ENCODE data around the gene YWHAB. TPM values are rescaled to one million over a fixed set of nuclear protein-coding genes. Genes with fewer than 3 reads are reported as not detected.
A peak's percentile ranks its signal among the peaks of the same experiment; 100 is the strongest.
"Not testable (repeated sequence)": the region's sequence is repeated elsewhere in the genome, so short reads cannot be mapped to it uniquely, and the experiment has no call there.

Gene YWHAB
- total RNA-seq, 1 donor from 2014 or later = 314 TPM

DNA sequence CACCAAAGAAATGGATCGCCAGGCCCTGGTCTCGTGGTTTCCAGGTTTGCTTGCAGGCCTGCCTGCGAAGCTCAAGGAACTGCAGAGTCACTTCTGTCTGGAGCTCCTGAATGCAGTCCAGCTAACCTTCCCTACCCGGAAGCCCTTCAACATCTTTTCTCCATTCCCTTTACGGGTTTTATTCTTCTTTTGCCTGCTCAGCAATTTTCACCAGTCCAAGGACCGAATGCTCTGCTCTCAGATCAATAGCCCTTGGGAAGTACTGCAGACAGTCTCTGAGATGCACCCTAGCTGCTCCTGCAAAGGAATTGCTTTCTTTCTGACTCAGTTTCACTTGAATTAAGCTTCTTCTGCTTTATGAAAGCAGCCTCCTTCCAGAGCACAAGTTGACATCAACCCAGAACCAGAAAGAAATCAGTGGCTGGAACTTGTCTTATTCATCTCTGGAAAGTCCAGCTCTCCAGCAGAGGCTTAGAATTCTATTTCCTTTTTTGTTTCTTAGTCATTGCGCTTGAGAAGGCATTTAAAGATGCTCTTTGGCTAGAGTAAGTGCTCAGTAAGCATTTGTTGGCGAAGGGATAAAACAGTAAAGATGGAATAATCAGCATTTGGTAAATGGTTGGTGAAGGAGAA, 18.7 kb upstream of the YWHAB start:
- no peak for DNase-seq (ENCODE audit: low spot score)

DNA sequence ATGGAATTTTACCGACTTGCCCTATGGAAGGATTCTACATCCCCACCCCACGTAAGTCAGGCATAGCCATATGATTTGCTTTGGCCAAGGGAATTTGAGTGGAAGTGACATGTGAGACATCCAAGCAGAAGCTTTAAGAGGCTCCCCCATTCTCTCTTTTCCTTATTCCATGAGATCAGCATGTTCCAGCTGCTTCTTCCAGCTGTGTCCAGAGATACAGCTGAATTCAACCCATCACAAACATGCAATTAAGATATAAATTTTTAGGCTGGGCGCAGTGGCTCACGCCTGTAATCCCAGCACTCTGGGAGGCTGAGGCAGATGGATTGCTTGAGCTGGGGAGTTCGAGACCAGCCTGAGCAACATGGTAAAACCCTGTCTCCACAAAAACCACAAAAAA, 16.0 kb upstream of the YWHAB start:
- DNase-seq (ENCODE audit: low spot score) = no peak

DNA sequence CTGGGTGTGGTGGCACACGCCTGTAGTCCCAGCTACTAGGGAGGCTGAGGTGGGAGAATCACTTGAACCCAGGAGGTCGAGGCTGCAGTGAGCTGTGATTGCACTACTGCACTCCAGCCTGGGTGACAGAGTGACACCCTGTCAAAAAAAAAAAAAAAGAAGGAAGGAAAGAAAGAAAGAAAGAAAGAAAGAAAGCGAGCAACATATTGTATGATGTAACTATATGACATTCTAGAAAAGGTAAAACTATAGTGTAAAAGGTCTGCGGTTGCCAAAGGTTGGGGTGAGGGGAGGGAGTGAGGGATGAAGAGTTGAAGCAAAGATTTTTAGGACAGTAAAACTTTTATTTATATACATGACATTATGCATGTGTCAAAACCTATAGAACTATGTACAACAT, 3.1 kb upstream of the YWHAB start:
- not testable (repeated sequence) for DNase-seq (ENCODE audit: low spot score)

DNA sequence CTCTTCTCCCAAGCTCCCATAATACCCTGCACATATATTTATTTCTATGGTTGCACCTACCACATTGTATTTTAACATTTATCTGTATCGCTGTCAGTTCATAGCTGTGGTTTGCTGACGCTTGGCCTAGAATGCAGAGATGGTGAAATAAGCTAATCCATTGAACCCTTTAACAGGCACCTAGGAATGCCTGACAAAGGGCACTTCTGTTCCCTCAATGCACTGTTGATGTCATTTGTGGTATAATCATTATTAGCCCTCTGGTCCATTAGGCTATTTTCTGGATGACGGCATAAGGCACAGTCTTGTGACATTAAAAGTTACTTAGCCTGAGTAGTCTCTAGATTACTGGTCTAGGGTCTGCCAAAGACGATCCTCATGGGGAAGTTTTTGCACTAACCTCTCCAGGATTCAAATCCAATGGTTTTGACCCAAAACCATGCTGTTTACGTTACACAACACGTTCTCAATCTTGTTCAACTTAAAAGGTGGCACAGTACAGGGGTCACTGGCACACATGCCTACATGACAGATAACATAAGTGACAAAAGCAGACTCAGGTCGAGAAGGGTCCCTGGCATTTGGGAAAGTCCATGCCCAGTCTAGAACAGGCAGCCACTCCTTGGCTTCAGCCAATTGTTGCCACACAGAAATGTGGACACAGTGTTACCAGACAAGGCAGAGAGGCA, 2.1 kb upstream of the YWHAB start:
- DNase-seq (ENCODE audit: low spot score) = no peak

DNA sequence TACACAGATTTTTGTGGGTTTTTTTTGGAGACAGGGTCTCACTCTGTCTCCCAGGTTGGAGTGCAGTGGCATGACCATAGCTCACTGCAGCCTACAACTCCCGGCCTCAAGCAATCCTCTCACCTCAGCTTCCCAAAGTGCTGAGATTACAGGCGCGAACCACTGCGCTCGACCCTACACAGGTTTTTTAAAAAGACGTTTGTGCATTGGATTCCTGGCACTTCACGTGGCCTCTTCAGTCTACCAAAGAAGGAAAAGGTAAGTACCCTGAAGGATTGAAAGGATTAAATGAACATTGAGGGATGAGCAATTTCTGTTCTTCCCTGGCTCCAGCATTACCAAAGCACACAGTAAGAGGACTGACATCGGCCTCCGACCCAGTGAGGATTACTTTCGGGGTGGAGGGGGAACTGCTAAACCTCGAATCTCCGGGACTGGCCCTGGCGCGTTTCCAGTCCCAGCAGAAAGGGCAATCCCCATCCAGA, 556 bp upstream of the YWHAB start:
- no peak for DNase-seq (ENCODE audit: low spot score)

DNA sequence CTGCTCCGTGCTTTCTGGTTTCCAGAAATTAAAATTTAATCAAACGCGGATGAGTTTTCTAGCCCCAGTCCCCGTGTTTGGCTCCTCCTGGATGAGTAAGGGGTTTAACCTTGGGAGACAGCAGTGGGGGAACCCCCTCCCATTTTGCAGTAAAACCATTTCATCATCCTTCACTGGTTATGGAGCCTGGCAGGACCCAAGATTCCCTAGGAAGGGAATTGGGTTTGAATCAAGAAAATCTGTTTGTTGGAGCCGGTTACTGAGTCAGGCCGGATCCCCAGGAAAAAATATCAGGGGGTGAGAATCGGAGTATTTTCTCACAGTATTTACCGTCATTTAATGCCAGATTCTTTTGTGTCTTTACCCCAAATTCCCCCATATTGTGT, 754 bp downstream of the YWHAB start:
- DNase-seq (ENCODE audit: low spot score) = no peak

DNA sequence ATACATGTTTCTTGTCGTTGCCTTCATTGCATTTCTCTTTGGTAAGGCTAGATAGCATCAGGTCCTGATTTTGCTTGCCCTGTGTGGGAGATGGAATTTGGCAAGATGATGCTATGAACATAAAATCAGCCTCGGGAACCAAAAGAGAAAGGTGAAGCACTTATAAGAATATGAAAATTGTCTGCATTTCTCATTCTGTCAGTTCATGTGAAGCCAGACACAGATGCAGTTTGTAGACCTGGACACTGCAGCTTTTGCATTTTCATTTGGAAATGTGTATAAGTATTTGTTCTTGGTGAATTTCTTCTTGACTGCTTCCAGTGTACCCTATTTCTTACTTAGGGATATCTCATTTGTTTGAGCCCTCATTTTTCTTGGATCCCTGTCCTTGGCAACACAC, 1.3 kb downstream of the YWHAB start:
- DNase-seq (ENCODE audit: low spot score) = no peak

DNA sequence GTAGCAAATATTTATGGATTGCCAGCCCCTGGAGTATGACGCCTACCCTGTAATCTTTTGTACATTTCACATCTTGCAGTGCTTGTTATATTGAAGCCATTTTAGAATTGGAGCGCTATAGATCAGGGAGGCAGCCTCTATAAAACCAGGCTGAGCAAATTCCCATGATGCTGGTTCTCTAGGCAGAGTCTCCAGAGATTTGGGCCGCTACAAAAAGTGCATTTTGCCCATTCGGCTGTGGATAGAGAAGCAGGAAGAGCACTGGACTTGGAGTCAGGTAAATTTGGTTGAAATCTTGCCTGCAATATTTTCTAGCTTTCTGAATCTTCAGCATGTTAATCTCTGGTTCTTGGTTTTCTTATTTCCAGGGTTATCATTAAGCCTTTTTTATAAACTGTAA, 2.0 kb downstream of the YWHAB start:
- DNase-seq (ENCODE audit: low spot score) = no peak

DNA sequence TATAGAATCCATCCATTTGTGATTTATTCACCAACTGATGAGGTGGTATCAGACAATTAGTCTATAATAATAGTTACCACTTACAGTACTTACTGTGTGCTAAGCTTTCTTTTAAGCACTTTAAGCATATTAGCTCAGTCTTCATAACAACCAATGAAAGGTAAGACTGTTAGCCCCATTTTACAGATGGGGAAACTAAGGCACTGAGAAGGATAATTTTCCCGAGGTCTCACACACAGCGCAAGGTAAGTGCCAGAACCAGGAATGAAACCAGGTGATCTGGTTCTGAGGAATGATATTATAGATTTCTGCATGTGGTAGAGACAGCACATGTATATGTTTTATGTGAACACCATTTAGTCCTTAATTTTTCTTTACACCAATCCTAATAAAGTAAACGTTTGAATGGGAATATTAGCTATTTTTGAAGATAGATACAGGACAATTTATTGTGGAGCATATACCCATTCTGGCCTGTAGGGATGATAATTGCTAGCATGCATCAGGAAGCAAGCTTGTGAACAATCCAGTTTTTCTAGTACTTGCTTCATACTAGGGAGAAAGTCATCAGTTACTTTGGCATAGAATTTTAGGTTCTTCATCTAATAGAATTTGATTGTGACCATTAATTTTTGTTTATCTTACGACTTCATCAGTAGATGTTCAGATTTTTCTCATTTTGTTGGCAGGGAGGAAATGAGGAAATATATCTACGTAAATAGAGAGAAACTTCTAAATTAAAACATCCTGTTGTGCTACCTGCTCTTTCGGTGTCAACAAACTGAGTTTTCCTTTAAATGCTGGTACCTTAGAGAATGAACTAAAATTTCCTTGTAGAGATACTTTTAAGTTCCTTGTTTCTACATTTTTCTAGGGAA, 3.0 kb downstream of the YWHAB start:
- DNase-seq (ENCODE audit: low spot score) = no peak

DNA sequence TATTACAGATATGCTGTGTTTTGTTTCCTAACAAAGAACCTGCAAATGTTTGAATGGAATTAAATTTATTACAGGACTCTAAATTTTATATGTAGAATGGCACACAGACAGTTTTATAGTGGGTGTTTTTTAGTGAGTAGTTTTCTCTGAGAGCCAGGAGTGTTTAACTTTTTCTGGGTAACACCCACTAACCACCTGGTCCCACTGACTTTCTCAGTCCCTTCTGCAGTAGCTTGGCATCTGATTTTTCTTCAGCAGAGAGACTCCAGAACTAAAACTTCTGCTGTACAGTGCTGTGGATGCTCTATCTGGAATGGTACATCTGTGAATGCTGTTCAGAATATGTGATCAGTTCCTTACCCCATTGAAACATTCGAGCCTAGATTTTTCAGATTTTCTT, 6.3 kb downstream of the YWHAB start:
- no peak for DNase-seq (ENCODE audit: low spot score)

DNA sequence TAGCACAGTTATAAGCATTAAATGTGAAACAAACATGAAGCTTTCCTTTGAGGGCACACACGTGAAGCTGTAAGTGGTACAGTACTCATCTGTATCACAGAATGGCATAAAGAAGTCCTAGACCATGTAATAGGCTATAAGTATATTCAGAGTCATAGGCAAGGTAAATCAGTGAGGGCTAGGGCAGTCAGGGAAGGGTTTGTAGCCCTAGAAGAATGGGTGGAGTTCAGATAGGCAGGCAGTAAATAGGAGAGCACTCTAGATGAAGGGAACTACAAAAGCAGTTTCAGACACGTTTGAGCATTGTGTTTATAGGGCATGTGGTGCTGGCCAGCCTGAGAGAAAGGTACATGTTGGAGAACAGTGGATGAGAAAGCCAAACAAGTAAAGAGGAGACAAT, 9.5 kb downstream of the YWHAB start:
- DNase-seq (ENCODE audit: low spot score) = no peak

DNA sequence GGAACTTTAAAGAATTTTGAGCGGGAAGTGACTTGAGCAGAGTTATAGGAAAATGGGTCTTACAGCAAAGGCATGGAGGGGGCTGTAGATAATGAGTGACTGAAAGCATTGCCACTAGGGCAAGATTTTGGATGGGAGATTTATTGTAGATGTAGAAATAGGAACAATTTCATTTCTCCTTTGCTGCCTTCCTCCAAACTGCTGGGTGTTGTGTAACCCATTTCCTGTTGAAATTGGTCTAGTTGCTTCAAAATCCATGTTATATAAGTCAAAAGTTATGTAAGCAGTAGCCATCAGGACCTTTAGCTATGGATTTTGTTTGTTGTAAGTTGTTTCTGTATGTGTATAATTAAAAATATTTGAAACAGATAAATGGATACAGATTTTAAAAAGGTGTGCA, 11.1 kb downstream of the YWHAB start:
- DNase-seq (ENCODE audit: low spot score) = no peak

DNA sequence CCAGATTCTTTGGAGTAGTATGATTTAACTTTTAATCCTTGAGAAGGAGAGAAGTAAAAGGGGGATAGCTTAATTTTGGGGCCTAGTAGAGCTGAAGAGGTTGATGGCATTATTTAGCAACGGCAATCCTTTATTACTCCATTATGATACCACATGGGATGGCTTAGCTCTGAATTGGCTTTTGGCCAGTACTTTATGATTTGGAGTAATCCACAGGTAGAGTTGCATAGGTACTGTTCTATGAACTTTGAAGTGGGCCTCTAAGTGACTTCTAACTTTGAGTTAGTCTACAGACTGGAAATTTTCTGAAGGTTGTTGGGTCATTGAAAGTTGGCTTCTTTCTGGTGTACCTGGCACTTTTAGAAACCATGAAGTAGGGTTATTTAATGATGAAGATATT, 11.6 kb downstream of the YWHAB start:
- no peak for DNase-seq (ENCODE audit: low spot score)

DNA sequence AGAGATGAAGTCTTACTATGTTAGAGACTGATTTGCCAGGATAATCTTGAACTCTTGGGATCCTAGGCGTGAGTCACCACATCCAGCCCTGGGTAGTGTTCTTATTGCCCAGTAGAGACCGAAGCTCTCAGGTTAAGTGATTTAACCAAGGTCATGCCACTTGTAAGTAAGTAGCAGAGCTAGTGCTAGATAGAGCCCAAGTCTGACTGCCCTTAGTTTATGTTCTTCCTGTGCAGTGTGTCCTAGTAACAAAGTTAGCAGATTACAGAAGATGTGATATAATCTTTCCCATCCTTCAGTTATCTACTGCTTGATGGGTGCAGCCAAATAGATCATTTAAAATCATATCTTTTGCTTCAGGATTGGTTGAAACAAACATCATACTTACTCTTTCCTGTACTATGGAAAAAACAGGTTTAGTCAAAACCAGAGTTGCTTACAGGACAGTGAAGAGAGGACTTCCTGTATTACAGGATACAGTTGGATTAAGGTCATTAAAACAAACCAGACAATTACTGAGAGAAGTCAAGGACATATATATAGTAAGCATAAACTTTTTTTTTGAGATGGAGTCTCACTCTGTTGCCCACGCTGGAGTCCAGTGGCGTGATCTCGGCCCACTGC, 14.8 kb downstream of the YWHAB start:
- no peak for DNase-seq (ENCODE audit: low spot score)

DNA sequence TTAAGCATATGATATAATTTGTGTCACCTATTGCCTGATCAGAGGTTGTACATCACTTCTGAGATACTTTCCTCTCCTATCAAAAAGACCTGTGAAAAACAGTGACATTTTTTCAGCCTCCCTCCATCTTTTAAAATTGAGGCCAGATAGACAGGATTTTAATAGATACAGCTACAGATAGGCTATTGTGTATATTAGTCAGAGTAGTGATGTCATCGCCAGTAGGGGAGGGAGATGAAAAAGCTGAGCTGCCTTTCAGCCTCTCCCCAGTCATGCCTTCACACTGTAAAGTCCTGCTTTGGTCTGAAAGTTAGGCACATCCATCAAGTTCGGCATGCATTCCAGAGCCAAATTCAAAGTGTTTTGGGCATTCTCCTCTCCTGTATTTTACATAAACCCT, 16.5 kb downstream of the YWHAB start:
- no peak for DNase-seq (ENCODE audit: low spot score)

DNA sequence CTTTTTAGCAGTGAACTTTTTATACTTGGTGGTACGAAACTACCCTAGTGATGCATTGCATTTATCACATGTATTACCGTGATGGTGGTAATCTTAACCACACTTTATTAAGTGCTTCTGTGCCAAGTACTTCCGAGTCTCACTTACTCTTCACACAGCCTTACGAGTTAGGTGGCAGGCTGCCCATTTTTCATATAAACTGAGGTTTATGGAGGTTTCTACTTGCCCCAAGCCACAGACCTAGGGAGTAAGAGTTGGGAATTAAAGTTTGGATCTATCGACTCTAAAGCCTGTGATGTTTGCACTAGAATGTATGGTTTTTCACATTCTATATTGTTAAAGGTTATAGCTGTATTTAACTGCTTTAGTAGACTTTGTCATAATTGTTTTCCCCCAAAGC, 18.9 kb downstream of the YWHAB start:
- no peak for DNase-seq (ENCODE audit: low spot score)

DNA sequence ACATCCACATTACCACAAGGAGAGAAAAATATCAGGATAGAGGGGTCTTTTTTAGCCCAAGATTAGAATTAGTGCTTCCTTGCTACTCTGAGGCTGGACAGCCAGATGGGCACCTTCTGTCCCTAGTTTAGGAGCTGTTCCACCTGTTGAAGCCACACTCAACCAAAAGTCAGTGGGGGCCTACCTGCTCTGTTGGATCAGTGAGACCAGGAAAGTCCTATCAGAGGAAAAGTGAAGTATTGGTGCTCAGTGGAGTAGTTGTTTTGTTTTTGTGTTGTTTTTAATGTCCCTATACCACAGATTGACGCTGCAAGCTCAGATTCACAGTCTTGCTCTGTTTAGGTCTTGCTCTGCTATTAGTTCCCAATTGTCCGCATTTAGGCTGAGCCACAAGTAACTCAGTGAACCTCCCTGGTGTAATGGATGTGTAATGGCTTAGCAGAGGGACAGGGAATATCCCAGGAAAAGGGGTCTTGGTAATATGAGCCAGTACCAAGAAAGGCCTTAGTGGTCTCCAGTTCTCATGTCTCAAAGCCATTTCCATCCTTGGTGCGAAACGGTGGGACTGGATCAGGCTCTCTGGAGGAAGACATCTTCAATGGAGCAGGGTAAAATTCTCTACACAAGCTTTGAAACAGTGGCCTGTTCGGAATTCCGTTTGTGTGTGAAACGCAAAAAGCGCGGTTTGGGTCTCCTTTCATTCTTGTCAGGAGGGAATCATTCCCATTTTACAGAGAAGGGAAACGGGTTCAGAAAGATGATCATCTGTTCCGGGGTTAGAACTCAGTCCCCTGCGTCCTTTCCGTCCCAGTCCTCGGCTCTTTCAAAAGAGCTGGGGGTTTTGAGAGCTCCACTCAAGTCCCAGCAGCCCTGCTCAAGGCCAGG, 23.7 kb downstream of the YWHAB start:
- DNase-seq (ENCODE audit: low spot score) = no peak

DNA sequence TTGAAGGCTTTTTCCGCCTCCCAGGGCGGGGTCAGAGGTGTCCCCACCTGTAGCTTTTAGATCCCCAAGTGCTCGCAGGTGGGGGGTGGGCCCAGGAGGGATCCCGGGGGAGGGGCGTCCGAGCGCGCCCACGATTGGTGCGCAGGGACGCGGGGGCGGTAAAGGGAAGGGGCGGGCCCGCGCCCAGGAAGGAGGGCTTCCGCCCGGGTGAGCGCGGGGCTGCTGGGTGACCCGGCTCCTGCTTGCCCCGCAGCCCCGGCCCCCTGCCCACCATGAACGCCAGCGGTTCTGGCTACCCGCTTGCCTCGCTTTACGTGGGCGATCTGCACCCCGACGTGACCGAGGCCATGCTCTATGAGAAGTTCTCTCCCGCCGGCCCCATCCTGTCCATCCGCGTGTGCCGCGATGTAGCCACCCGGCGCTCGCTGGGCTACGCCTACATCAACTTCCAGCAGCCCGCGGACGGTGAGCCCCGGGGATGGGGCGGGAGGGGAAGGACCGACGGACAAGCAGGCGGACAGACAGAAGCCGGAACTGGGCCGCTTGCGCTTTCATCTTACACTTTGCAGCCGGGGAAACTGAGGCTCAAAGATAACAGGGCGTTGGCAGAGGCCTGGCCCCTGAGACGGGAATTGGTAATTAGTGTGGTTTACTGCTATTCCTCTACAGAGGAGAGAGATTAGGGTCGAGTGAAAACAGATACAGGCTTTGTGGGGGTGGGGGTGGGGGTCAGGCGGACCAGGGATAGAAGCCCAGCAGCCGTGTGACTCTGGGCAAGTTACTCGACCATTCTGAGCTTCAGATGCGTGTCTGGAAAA, 24.6 kb downstream of the YWHAB start, which contains the start of gene PABPC1L:
PABPC1L (plus strand) TSS at position 189 of the 818 bp plus-strand sequence; CDS start at position 273, 84 bp downstream.
- DNase-seq (ENCODE audit: low spot score) = peak; percentile 54

DNA sequence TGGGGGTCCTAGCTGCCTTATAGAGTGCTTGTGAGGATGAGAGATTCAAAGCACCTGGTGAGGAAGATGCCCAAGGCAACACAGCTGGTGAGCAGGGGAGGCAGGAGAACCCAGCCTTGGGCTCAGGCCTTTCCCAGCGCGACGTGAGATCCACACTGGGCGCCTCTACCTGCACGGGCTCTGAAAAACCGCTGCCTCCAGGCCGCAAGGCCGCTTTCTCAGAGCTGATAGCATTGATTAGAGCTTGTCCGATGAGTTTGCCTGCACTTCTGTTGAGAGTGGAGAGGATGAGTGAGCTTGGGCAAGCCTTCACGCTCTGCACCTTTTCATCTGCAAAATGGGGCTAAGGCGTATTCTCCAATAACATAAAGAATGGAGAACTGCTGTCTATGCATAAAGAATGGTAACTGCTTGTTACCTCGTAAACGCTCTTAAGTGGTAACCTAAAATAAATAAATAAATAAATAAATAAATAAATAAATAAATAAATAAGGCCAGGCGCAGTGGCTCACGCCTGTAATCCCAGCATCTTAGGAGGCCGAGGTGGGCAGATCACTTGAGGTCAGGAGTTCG, 25.3 kb downstream of the YWHAB start:
- DNase-seq (ENCODE audit: low spot score) = no peak

All from ureter (tissue), 1 donor.